Measurements from ENCODE around the gene KRTAP22-1. TPM values are rescaled to one million over a fixed set of nuclear protein-coding genes. Genes with fewer than 3 reads are reported as not detected.

KRTAP22-1 gene
- total and polyA plus RNA-seq, 7 donors: not detected

- H3K4me3 ChIP-seq: no peak overlapping the region
- no peaks in the 10 kb centered on the region for H3K36me3 ChIP-seq (ENCODE audit: insufficient read depth in 1 of 2, low read depth in 1 of 2)
- H3K27me3 ChIP-seq (ENCODE audit: insufficient read depth in 3 of 3, low read length in 2 of 3): no peaks in the 10 kb centered on the region
- WGBS, 3 donors: 56 to 65% (median 64%) methylated on average over 3 of the region's 3 CpGs
- no peaks in the 10 kb centered on the region for H3K9me3 ChIP-seq
- intact Hi-C loops (cut with DNase I): no loop called here
- ATAC-seq (no peak), DNase-seq (no peak)
- H3K27ac ChIP-seq: no peak overlapping the region
- TF ChIP-seq CTCF (IDR thresholded peaks at IDR 0.05): no peak
- no peaks in the 10 kb centered on the region for H3K4me1 ChIP-seq
Measured at GRCh38 chr21:30580132-30580531, 20.8 kb upstream of the KRTAP22-1 start.

DNA sequence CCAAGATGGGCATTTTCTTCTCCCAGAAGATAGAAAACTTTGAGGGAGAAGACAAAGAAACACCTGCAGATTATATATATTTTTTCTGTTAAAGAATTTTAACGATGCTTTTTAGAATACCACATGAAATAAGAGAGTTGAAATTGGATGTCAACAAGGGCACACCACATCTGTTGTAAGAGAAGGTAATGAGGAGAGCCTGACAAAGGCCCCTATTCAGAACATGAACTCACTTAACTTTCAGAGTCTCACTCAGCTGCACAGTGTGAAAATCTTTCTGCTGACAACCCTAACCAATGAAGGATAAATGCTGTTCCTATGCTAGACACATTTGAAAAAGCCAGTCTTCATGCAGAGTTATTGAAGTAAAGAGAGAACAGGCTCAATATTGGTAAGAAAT lies 18.0 kb upstream of the KRTAP22-1 start:
- Histone ChIP-seq H3K9me3 (no peaks in the 10 kb centered on the region), H3K4me3 (no peak overlapping the region), H3K27ac (no peak overlapping the region), H3K27me3 (ENCODE audit: insufficient read depth in 3 of 3, low read length in 2 of 3) (no peaks in the 10 kb centered on the region), H3K4me1 (no peaks in the 10 kb centered on the region), H3K36me3 (ENCODE audit: insufficient read depth in 1 of 2, low read depth in 1 of 2) (no peaks in the 10 kb centered on the region)
- intact Hi-C loops (cut with DNase I): no loop called here
- no peak for DNase-seq
- WGBS, 3 donors: 37 to 46% (median 38%) methylated on average over 1 of the region's 1 CpG
- TF ChIP-seq CTCF (IDR thresholded peaks at IDR 0.05): no peak
- ATAC-seq: no peak

- Histone ChIP-seq H3K9me3 (no peaks in the 10 kb centered on the region), H3K27ac (no peak within 1 kb of the TSS), H3K27me3 (ENCODE audit: insufficient read depth in 3 of 3, low read length in 2 of 3) (no peaks in the 10 kb centered on the region), H3K4me3 (no peak within 1 kb of the TSS), H3K36me3 (ENCODE audit: insufficient read depth in 1 of 2, low read depth in 1 of 2) (no peaks in the 10 kb centered on the region), H3K4me1 (no peaks in the 10 kb centered on the region)
- no peak for TF ChIP-seq CTCF (IDR thresholded peaks at IDR 0.05)
- no peak for DNase-seq
- intact Hi-C loops (cut with DNase I): no loop called here
- ATAC-seq: no peak
Measured at GRCh38 chr21:30590297-30590696, 10.6 kb upstream of the KRTAP22-1 start, which contains the start of gene KRTAP22-2. TSS of gene KRTAP22-2 (minus strand) at chr21:30590397.

DNA sequence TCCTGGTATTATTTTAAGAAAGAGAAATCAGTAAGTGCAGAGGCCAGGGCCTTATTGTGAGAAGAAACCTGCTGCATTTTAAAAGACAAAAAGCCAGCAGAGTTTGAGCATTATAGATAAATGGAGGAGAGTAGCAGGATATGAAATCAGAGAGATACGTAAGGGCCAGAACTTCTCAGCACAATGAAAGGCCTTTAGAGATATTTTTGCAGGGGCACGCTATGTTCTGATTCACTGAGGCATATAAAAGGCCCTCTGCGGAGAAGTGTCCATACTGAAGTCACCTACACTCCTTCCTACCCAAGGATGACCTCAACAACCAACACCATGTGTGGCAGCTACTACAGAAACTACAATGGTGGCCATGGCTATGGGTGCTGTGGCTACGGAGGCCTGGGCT lies 8.7 kb upstream of the KRTAP22-1 start, which contains the start of gene KRTAP6-3:
KRTAP6-3 (plus strand) TSS at position 301 of the 400 bp plus-strand sequence; CDS start at position 307, 6 bp downstream.
- H3K4me3 ChIP-seq: no peak within 1 kb of the TSS

More for the DNA sequence above, 8.7 kb upstream of the KRTAP22-1 start, which contains the start of gene KRTAP6-3:
- DNase-seq (no peak), ATAC-seq (no peak)
- Histone ChIP-seq H3K9me3 (no peaks in the 10 kb centered on the region), H3K4me1 (no peaks in the 10 kb centered on the region), H3K36me3 (ENCODE audit: insufficient read depth in 1 of 2, low read depth in 1 of 2) (no peaks in the 10 kb centered on the region), H3K27me3 (ENCODE audit: insufficient read depth in 3 of 3, low read length in 2 of 3) (no peaks in the 10 kb centered on the region), H3K27ac (no peak within 1 kb of the TSS)
- intact Hi-C loops (cut with DNase I): no loop called here
- TF ChIP-seq CTCF (IDR thresholded peaks at IDR 0.05): no peak
- 86 to 94% (median 91%) methylated on average over 4 of the region's 4 CpGs for WGBS, 3 donors

Data from psoas muscle (tissue), 8 donors.